H7 (cell line): ENCODE measurements around the gene ARL5C. TPM values are rescaled to one million over a fixed set of nuclear protein-coding genes. Genes with fewer than 3 reads are reported as not detected.

ENCODE experiments used
- DNase-seq: peaks from one replicate; pipeline ENCODE4 v3.0.0; 2012
- H3K27me3 ChIP-seq: 2 replicates; pipeline ENCODE4 v1.6.0; 2011; ENCODE audit warnings: mild to moderate bottlenecking, low read length; ENCODE audit not compliant: control insufficient read depth, insufficient read depth
- H3K36me3 ChIP-seq: replicated peaks from 2 replicates; pipeline ENCODE4 v1.5.1; 2011; ENCODE audit warnings: low read length; ENCODE audit not compliant: control insufficient read depth, insufficient read depth
- H3K4me3 ChIP-seq: 2 replicates; pipeline ENCODE4 v1.5.1; 2011; ENCODE audit warnings: low read depth, mild to moderate bottlenecking, control low read depth, low read length, moderate library complexity; ENCODE audit not compliant: insufficient read depth
- total RNA-seq: library from RNA; depleted of rRNA; stranded (reverse); fragments of >200 nt; shearing (Covaris generic); gene quantifications from 2 replicates; pipeline ENCODE4 v1.2.3, GENCODE V29; 2014

Gene ARL5C
- total RNA-seq, 1 experiment from 2014 or later = not detected

DNA sequence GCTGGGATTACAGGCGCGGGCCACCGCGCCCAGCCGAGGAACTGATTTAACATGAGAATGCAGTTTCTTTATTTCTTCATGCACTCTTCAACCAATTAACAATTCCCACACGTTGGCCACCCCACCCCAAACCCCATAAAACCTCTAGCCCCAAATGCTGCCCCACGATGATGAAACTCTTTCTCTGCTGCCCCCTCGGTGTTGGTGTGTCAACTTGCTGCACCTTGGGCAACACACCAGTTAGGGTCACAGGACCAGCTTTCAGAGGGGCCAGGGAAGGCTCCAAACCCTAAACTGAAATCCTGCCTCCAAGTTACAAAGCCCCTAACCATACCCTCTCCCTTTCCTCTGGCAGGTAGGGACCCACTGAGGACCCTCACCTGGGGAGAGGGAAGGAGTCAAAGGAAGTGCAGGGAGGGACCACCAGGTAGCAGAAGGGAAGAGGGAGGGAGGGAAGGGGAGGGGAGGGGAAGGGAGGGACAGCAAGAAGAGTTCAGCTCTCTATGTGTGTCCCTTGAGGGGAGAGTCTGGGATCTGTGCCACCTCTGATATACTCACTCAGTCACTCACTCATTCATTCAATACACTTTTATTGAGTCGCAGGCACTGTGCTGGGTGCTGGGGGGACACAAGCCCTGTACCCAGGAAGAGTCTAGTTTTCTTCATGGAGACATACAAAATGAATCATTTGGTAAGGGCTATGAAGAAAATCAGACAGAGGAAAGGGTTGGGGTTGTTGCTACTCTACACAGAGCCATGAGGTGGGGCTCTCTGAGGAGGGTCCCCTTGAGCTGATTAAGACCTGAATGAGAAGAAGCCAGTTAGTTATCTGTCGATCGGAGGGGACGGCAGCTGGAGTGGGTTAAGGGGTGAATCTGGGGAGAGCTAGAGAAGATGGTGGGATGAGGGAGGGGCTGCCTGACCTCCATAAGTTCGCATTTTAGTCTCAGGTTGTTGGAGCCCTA is 18.5 kb downstream of the ARL5C start:
- Histone ChIP-seq H3K27me3 (peaks cover 30% of the 10 kb centered on the region), H3K36me3 (no peaks in the 10 kb centered on the region), H3K4me3 (no peak overlapping the region)
- peak; percentile 54 for DNase-seq

DNA sequence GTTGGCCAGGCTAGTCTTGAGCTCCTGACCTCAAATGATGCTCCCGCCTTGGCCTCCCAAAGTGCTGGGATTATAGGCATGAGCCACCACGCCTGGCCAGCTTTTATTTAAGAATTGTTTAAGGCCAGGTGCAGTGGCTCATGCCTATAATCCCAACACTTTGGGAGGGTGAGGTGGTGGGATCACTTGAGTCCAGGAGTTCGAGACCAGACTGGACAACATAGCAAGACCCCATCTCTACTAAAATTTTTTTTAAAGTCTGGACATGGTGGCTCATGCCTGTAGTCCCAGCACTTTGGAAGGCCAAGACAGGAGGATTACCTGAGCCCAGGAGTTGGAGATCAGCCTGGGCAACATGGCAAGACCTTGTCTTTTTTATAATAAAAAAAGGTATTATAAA is 19.7 kb downstream of the ARL5C start:
- Histone ChIP-seq H3K36me3 (no peaks in the 10 kb centered on the region), H3K27me3 (peaks cover 21% of the 10 kb centered on the region), H3K4me3 (no peak overlapping the region)
- DNase-seq = no peak

DNA sequence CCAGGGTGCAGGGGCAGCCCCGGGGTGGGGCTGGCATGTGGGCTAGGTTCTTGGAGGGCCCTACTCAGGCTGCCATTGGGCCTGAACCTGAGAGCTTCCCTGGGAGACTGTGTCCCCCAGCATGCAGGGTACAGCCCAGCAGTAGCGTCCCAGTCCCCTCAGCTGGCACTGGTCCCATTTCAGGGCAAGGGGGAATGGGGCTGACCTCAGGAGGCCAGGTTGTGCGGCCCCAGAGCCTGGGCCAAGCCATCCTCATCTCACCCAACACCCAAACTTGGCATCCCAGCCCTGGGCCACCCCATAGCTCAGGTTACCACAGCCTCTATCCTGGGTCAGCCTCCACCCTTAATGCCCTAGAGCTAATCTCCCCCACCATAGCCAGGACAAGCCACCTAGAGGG is 20.8 kb downstream of the ARL5C start:
- Histone ChIP-seq H3K36me3 (no peaks in the 10 kb centered on the region), H3K27me3 (peaks cover 9% of the 10 kb centered on the region), H3K4me3 (no peak overlapping the region)
- DNase-seq = peak; percentile 30

DNA sequence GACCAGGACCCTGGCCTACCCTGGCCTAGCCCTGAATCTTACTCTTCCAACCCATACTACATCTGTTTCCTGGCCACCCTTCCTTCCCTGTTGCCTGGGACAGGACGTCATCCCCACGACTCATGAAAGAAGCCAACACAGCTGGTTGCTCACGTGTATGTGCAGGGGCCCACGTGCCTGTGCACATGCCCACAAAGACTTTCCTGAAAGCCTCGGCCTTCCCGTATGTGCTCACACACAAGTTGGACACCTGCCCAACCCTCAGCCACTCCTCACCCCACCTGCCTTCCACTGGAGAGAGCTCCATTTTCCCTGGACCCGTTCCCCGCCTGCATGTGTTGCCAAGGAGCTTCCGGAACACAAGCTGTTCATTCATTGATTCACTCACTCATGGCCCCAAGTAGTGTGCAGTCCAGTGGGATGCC is 21.5 kb downstream of the ARL5C start:
- Histone ChIP-seq H3K4me3 (no peak overlapping the region), H3K36me3 (no peaks in the 10 kb centered on the region), H3K27me3 (peaks cover 4% of the 10 kb centered on the region)
- DNase-seq = peak; percentile 20

DNA sequence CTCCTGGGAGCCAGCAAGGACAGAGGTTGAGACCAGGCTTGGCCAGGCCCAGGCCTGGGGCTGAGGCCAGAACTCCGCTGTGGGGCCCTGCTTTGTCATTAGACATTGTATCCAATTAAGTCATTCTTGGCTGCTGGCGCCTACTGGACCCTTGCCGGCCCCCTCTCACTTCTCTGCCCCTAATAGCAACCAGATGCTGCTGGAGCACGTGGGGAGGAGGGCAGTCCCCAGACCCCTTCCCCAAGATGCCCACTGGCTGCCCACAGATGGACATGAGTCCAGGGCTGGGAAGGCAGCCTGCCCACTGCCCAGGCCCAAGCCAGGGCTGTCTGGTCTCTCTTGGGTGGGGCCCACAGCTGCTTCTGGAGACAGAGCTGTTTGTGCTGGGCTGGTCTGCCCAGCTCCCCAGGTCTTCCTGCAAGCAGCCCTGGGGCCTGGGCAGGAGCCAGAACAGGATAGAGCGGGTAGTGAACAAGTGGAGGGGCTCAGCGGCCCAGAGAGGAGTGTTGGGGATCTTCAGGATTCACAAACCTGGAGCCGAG is 22.3 kb downstream of the ARL5C start:
- no peak overlapping the region for H3K4me3 ChIP-seq
- no peaks in the 10 kb centered on the region for H3K27me3 ChIP-seq
- H3K36me3 ChIP-seq = no peaks in the 10 kb centered on the region
- DNase-seq = no peak

DNA sequence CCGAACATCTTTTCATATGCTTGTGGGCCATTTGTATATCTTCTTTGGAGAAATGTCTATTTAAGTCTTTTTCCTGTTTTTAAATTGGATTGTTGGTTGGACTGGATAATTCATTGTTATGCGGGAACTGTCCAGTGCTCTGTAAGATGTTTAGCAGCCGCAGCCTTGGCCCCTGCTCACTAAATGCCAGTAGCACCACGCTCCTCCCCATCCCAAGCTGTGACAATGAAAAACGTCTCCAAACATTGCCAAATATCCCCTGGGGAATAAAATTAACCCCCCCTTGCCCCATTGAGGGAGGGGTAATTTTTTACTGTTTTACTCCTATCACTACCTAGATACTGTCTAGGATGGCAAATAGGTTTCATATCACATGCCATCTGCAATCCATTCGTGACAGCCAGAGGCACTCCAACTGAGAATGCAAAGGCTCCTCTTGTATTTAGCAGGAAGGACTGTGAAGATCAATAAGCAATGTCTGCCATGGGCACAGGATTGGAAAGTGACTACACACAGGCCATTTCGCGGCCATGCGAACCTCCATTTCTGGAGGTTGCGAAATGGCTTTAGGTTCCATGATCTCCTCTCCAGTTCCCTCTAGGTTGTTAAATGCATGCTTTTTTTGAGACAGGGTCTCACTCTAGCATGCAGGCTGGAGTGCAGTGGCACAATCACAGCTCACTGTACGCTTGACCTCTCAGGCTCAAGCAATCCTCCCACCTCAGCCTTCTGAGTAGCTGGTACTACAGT is 23.9 kb downstream of the ARL5C start:
- H3K4me3 ChIP-seq = no peak overlapping the region
- no peaks in the 10 kb centered on the region for H3K27me3 ChIP-seq
- no peaks in the 10 kb centered on the region for H3K36me3 ChIP-seq
- no peak for DNase-seq

DNA sequence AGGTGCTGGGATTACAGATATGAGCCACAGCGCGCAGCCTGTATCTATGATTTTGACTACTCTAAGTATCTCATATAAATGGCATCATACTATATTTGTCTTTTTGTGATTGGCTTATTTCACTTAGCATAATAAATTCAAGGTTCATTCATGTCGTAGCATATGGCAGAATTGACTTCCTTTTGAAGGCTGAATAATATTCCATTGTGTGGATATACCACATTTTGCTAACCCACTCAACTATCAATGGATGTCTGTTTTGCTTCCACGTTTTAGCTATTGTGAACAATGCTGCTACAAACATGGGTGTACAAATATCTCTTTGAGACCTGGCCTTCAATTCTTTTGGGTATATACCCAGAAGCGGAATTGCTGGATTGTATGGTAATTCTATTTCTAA is 24.7 kb downstream of the ARL5C start:
- Histone ChIP-seq H3K36me3 (no peaks in the 10 kb centered on the region), H3K4me3 (no peak overlapping the region), H3K27me3 (no peaks in the 10 kb centered on the region)
- DNase-seq = no peak

DNA sequence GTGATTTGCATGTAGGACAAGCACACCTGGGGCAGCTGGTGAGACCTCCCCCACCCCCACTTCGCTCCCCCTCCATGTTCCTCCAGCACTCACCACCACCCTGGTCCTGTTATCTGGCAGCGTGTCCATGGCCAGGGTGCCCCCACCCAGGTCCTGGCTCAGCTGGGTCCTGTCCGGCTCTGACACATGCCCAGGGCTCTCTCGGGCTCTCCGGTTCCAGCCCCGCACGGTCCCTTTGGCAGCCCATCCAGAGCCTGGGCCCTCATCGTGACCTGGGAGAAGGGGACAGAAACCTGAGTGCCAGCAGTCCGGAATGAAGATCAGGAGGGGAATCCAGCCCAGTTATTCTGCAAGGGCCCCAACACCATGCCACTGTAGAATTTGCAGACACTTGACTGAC is 26.4 kb downstream of the ARL5C start:
- no peak overlapping the region for H3K4me3 ChIP-seq
- DNase-seq = no peak
- H3K36me3 ChIP-seq = no peaks in the 10 kb centered on the region
- H3K27me3 ChIP-seq = no peaks in the 10 kb centered on the region

DNA sequence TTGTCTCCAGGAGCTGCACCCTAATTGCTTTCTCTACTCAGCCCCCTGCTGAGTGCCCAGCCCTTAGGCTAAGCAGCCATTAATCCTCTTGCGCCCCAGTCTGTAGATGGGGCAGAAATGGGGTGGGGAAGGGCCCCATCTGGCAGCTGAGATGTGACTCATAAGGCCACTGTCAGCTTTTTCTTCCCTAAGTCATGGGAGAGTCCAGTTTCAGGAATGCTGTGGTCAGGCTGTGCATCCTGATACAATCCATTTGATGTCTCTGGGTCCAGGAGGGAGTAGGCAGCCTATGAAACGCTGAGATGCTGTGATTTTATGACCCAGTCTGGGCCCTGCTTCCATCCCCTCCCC is 26.8 kb downstream of the ARL5C start:
- no peak for DNase-seq
- Histone ChIP-seq H3K27me3 (no peaks in the 10 kb centered on the region), H3K36me3 (no peaks in the 10 kb centered on the region)

DNA sequence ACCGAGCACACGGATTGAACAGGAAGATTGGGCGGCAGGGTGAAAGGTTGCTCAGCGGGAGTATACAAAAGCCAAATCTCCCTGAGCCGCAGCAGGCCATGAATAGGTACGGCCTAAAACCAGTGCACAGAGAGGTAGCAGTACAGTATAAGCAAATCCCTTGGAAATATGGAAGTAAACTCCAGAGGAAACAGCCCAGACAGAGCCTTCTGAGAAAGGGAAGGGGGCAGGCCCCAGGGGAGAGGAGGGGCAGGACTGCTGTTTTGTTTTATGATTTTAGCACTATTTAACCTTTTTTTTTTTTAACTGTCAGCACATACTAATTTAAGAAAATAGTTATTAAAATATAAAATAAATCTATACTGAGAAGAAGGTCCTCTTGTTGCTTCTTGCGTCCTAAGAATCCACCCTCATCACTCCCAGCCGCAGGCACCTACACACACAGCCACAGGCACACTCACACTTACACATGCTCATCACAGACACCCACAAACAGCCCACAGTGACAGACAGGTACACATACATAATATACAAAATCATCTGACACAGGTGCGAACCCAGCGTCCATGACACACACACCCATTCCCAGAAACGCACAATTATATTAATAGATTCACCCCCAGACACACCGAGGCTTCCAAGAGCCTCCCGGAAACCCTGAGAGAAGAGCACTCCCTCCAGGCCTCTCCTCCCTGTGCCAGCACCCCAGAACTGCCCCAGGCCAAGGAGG is 27.4 kb downstream of the ARL5C start:
- no peaks in the 10 kb centered on the region for H3K27me3 ChIP-seq
- DNase-seq = no peak
- no peaks in the 10 kb centered on the region for H3K36me3 ChIP-seq
- H3K4me3 ChIP-seq = no peak overlapping the region

More for the DNA sequence above, 26.8 kb downstream of the ARL5C start:
- H3K4me3 ChIP-seq = no peak overlapping the region

DNA sequence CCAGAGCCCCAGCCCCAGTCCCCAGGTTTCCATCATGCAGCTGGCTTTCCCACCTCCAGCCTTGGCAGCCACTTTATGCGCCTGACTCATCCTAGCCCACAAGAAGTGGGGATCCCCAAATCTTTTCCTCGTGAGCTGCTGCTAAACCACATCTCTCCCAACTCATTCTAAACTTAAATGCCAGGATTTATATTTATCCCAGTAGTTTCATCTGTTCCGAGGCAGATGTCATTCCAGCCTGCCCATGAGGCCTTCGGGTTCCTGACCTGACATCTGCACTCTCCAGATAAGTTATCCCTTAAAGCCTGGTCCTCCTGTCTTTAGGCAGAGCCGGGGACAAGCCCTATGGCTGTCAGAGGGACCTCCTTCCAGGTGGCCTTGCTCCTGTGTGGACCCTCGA is 31.1 kb downstream of the ARL5C start:
- Histone ChIP-seq H3K36me3 (no peaks in the 10 kb centered on the region), H3K4me3 (no peak overlapping the region), H3K27me3 (no peaks in the 10 kb centered on the region)
- no peak for DNase-seq

DNA sequence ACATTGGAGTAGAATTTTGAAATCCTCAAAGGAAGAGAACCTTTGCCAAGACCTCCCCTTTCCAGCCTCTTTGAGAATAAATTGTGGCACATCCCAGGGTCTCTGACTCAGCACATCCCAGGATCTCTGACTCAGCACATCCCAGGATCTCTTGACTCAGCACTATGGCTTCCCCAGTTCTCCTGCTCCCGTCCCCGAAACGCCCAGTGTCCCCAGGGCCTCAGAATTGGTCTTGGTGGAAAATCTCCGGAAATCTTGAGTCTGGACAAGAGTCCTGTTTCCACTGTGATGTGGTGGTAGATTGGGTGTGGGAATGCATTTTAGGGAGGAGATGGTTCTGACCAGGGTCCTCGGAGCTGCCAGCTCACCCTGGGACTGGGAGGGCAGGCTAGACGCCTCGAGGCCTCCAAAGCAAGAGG is 33.8 kb downstream of the ARL5C start:
- Histone ChIP-seq H3K4me3 (no peak overlapping the region), H3K27me3 (no peaks in the 10 kb centered on the region), H3K36me3 (no peaks in the 10 kb centered on the region)
- peak; percentile 63 for DNase-seq

DNA sequence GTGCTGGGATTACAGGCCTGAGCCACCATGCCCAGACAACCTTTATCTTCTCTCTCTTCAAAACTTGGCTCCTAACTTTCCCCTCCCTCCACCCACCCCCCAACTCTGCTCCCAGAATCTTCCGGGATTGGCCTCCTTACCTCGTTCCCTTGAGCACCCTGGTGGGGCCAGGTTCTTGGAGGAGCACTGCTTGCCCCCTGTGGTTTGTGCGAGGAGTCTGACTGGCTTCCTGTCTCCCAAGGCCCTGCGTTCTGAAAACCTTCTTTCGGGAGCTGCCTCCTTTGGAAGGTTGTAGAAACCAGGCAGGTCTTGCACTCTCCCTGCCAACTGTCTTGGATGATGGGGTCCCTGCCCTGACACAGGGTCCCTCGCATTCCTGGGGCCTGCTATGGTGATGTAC is 34.3 kb downstream of the ARL5C start:
- no peaks in the 10 kb centered on the region for H3K36me3 ChIP-seq
- no peaks in the 10 kb centered on the region for H3K27me3 ChIP-seq
- no peak for DNase-seq
- no peak overlapping the region for H3K4me3 ChIP-seq

DNA sequence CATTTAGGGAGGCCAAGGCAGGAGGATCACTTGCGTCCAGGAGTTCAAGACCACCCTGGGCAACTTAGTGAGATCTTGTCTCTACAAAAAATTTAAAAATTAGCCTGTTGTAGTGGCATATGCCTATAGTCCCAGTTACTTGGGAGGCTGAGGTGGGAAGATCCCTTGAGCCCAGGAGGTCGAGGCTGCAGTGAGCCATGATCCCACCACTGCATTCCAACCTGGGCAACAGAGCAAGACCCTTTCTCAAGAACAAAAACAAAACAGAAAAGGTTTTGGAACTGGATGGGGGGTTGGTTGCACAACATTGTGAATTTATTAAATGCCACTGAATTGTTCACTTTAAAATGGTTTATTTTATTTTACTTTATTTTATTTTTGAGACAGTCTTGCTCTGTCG is 35.8 kb downstream of the ARL5C start:
- no peak for DNase-seq
- no peaks in the 10 kb centered on the region for H3K36me3 ChIP-seq
- H3K4me3 ChIP-seq = no peak overlapping the region
- no peaks in the 10 kb centered on the region for H3K27me3 ChIP-seq
